H9 (cell line): ENCODE measurements around the gene KDM4C. TPM values are rescaled to one million over a fixed set of nuclear protein-coding genes. Genes with fewer than 3 reads are reported as not detected.
A peak's percentile ranks its signal among the peaks of the same experiment; 100 is the strongest.

Experiments
- DNase-seq: peaks from one replicate; pipeline ENCODE4 v3.0.0-alpha.2; 2017
- H2AFZ ChIP-seq: one replicate; pipeline ENCODE4 v1.6.1; 2013; ENCODE audit warnings: mild to moderate bottlenecking, low read length, control low read depth, moderate library complexity
- H2AK5ac ChIP-seq: 2 replicates; pipeline ENCODE4 v1.6.1; 2013; ENCODE audit warnings: low read length, control low read depth, mixed read lengths; ENCODE audit not compliant: insufficient read length
- H2BK120ac ChIP-seq: one replicate; pipeline ENCODE4 v1.6.1; 2013; ENCODE audit warnings: low read depth, mild to moderate bottlenecking, low read length, control low read depth, inconsistent platforms; ENCODE audit not compliant: poor library complexity, severe bottlenecking
- H2BK12ac ChIP-seq: 2 replicates; pipeline ENCODE4 v1.6.1; 2013; ENCODE audit warnings: low read length, control low read depth, mixed read lengths, low read depth; ENCODE audit not compliant: insufficient read length
- H2BK15ac ChIP-seq: 2 replicates; pipeline ENCODE4 v1.6.1; 2013; ENCODE audit warnings: low read depth, low read length, control low read depth
- H2BK20ac ChIP-seq: one replicate; pipeline ENCODE4 v1.6.1; 2013; ENCODE audit warnings: low read depth, mild to moderate bottlenecking, low read length, control low read depth, inconsistent platforms; ENCODE audit not compliant: poor library complexity, severe bottlenecking
- H2BK5ac ChIP-seq: 2 replicates; pipeline ENCODE4 v1.6.1; 2013; ENCODE audit warnings: low read length, control low read depth, mixed read lengths; ENCODE audit not compliant: insufficient read length
- H3K14ac ChIP-seq: 2 replicates; pipeline ENCODE4 v1.6.1; 2013; ENCODE audit warnings: low read length, control low read depth; ENCODE audit not compliant: insufficient read depth
- H3K18ac ChIP-seq: 2 replicates; pipeline ENCODE4 v1.6.1; 2013; ENCODE audit warnings: low read depth, mild to moderate bottlenecking, mixed read lengths, low read length, control low read depth; ENCODE audit not compliant: insufficient read length
- H3K23ac ChIP-seq: 2 replicates; pipeline ENCODE4 v1.6.1; 2013; ENCODE audit warnings: low read length, control low read depth, mixed read lengths, low read depth; ENCODE audit not compliant: insufficient read length
- H3K23me2 ChIP-seq: 2 replicates; pipeline ENCODE4 v1.6.1; 2013; ENCODE audit warnings: low read depth, mild to moderate bottlenecking, mixed read lengths, low read length, control low read depth; ENCODE audit not compliant: insufficient read length, poor library complexity, severe bottlenecking
- H3K27ac ChIP-seq: 2 replicates; pipeline ENCODE4 v1.5.1; 2013; ENCODE audit warnings: low read length, control low read depth, mixed read lengths, low read depth; ENCODE audit not compliant: insufficient read length
- H3K27me3 ChIP-seq: 2 replicates; pipeline ENCODE4 v1.6.1; 2013; ENCODE audit warnings: low read length, control low read depth, inconsistent platforms; ENCODE audit not compliant: insufficient read depth
- H3K4ac ChIP-seq: 2 replicates; pipeline ENCODE4 v1.6.1; 2013; ENCODE audit warnings: low read depth, mild to moderate bottlenecking, control low read depth, inconsistent platforms, low read length, moderate library complexity
- H3K4me1 ChIP-seq: 2 replicates; pipeline ENCODE4 v1.6.1; 2013; ENCODE audit warnings: low read length, control low read depth, inconsistent platforms; ENCODE audit not compliant: insufficient read depth
- H3K4me2 ChIP-seq: 2 replicates; pipeline ENCODE4 v1.6.1; 2013; ENCODE audit warnings: low read length, control low read depth, mixed read lengths; ENCODE audit not compliant: insufficient read length, insufficient read depth
- H3K56ac ChIP-seq: 2 replicates; pipeline ENCODE4 v1.6.1; 2013; ENCODE audit warnings: low read depth, mild to moderate bottlenecking, mixed read lengths, low read length, control low read depth; ENCODE audit not compliant: insufficient read length
- H3K79me1 ChIP-seq: 2 replicates; pipeline ENCODE4 v1.6.1; 2013; ENCODE audit warnings: low read depth, mild to moderate bottlenecking, moderate library complexity, low read length, control low read depth, inconsistent platforms; ENCODE audit not compliant: insufficient read depth, poor library complexity, severe bottlenecking
- H3K79me2 ChIP-seq: 2 replicates; pipeline ENCODE4 v1.6.1; 2013; ENCODE audit warnings: low read length, control low read depth, inconsistent platforms; ENCODE audit not compliant: insufficient read depth
- H3K9ac ChIP-seq: 2 replicates; pipeline ENCODE4 v1.6.1; 2013; ENCODE audit warnings: low read length, control low read depth, mixed read lengths; ENCODE audit not compliant: insufficient read length; ENCODE audit errors: extremely low read depth
- H3K9me3 ChIP-seq: one replicate; pipeline ENCODE4 v1.6.1; 2013; ENCODE audit warnings: low read depth, low read length, inconsistent platforms; ENCODE audit not compliant: control insufficient read depth
- H3T11ph ChIP-seq: one replicate; pipeline ENCODE4 v1.6.1; 2013; ENCODE audit warnings: mild to moderate bottlenecking, low read length, control low read depth, inconsistent platforms
- H4K20me1 ChIP-seq: one replicate; pipeline ENCODE4 v1.6.1; 2013; ENCODE audit not compliant: control insufficient read depth, insufficient read length, insufficient read depth
- H4K5ac ChIP-seq: 2 replicates; pipeline ENCODE4 v1.6.1; 2013; ENCODE audit warnings: low read depth, mild to moderate bottlenecking, mixed read lengths, low read length, control low read depth; ENCODE audit not compliant: insufficient read length
- H4K8ac ChIP-seq: replicated peaks from 2 replicates; pipeline ENCODE4 v1.6.1; 2013; ENCODE audit warnings: low read length, control low read depth, mixed read lengths, low read depth; ENCODE audit not compliant: insufficient read length
- H4K91ac ChIP-seq: 2 replicates; pipeline ENCODE4 v1.6.1; 2013; ENCODE audit warnings: low read depth, mild to moderate bottlenecking, moderate library complexity, mixed read lengths, low read length, control low read depth; ENCODE audit not compliant: insufficient read length
- H3K27ac Mint-ChIP-seq, 3 experiments: 2 replicates in 2 of 3; 3 replicates in 1 of 3; pipeline ENCODE4 v1.8.0; 2020 to 2021; ENCODE audit warnings: mixed read lengths in 3 of 3, mild to moderate bottlenecking in 1 of 3, moderate library complexity in 1 of 3
- H3K27me3 Mint-ChIP-seq: 2 replicates; pipeline ENCODE4 v1.8.0; 2021; ENCODE audit warnings: low read depth, mild to moderate bottlenecking, moderate library complexity, mixed read lengths
- H3K36me3 Mint-ChIP-seq, 3 experiments: 2 replicates in 2 of 3; 3 replicates in 1 of 3; pipeline ENCODE4 v1.8.0; 2020 to 2021; ENCODE audit warnings: low read depth in 3 of 3, mixed read lengths in 3 of 3; ENCODE audit not compliant: insufficient read depth in 1 of 3
- H3K4me1 Mint-ChIP-seq, 2 experiments: 2 replicates each; pipeline ENCODE4 v1.8.0; 2020; ENCODE audit warnings: mixed read lengths in 2 of 2
- H3K4me3 Mint-ChIP-seq, 2 experiments: 2 replicates in 1 of 2; 3 replicates in 1 of 2; pipeline ENCODE4 v1.8.0; 2020 to 2021; ENCODE audit warnings: mild to moderate bottlenecking in 2 of 2, mixed read lengths in 2 of 2, moderate library complexity in 1 of 2
- H3K9me3 Mint-ChIP-seq, 2 experiments: 2 replicates in 1 of 2; 3 replicates in 1 of 2; pipeline ENCODE4 v1.8.0; 2020; ENCODE audit warnings: mild to moderate bottlenecking in 2 of 2, mixed read lengths in 2 of 2, moderate library complexity in 1 of 2
- WGBS: extraction: QIAGEN DNeasy Blood & Tissue Kit; methylation state at CpG from one replicate; pipeline ENCODE4 v1.1.7; 2013; ENCODE audit warnings: missing lambda C conversion rate, low lambda C conversion rate, mixed read lengths; ENCODE audit not compliant: insufficient read length; ENCODE audit errors: extremely low coverage; 5-methylcytosine and 5-hydroxymethylcytosine counted together
- total RNA-seq: library from RNA; stranded (reverse); gene quantifications from 2 replicates; pipeline ENCODE4 v1.2.1, GENCODE V29; 2021
- TF ChIP-seq, protein P1 (sequence below): fragments of 200-600 bp; sonication (generic); conservative IDR thresholded peaks from 3 replicates; pipeline ENCODE4 v1.8.0; 2021; ENCODE audit warnings: antibody characterized with exemption, mild to moderate bottlenecking

The KDM4C gene
- total RNA-seq, 1 experiment from 2014 or later = 24.0 TPM

DNA sequence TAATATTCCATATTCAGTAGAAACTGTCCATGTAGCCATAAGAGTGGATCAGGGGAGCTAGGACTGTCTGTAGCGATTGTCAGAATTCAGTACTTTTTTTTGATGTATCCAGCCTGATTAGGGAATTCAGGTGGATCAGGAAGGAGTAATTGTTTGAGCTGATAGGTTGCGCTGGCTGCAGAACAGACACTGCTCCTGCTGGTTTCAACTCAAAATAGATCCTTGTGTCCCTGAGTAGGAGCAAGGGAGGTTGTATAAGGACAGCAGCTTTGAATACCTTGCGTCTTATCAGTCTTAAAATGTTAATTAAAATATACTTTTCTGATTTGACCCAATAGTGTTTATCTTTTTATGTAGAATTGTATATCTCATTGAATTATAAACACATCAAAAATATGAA lies 229.6 kb downstream of the KDM4C start:
- no peak overlapping the region for H4K5ac ChIP-seq
- no peak overlapping the region for H3T11ph ChIP-seq
- no peak overlapping the region for H2BK20ac ChIP-seq
- peaks cover 1% of the 10 kb centered on the region for H3K4me1 ChIP-seq
- no peak overlapping the region for H3K56ac ChIP-seq
- Mint-ChIP-seq H3K27me3 (no peaks in the 10 kb centered on the region), H3K27ac (peak overlapping the region in 1 of 3 experiments; percentile 86; a peak in 1 of 7 replicates), H3K4me1 (peaks cover 10 to 12% of the 10 kb centered on the region in 2 experiments), H3K9me3 (no peaks in the 10 kb centered on the region), H3K4me3 (no peak overlapping the region), H3K36me3 (peaks cover 9 to 25% (median 12%) of the 10 kb centered on the region in 3 experiments)
- no peaks in the 10 kb centered on the region for H4K20me1 ChIP-seq
- H3K9me3 ChIP-seq = no peaks in the 10 kb centered on the region
- H2BK12ac ChIP-seq = no peak overlapping the region
- no peak overlapping the region for H3K14ac ChIP-seq
- no peak for DNase-seq
- no peak overlapping the region for H3K18ac ChIP-seq
- H2BK5ac ChIP-seq = no peak overlapping the region
- H4K8ac ChIP-seq = no peak overlapping the region
- H2BK15ac ChIP-seq = no peak overlapping the region
- H2AK5ac ChIP-seq = no peak overlapping the region
- no peaks in the 10 kb centered on the region for H3K79me2 ChIP-seq
- no peak overlapping the region for H3K9ac ChIP-seq
- TF ChIP-seq, protein P1, sequence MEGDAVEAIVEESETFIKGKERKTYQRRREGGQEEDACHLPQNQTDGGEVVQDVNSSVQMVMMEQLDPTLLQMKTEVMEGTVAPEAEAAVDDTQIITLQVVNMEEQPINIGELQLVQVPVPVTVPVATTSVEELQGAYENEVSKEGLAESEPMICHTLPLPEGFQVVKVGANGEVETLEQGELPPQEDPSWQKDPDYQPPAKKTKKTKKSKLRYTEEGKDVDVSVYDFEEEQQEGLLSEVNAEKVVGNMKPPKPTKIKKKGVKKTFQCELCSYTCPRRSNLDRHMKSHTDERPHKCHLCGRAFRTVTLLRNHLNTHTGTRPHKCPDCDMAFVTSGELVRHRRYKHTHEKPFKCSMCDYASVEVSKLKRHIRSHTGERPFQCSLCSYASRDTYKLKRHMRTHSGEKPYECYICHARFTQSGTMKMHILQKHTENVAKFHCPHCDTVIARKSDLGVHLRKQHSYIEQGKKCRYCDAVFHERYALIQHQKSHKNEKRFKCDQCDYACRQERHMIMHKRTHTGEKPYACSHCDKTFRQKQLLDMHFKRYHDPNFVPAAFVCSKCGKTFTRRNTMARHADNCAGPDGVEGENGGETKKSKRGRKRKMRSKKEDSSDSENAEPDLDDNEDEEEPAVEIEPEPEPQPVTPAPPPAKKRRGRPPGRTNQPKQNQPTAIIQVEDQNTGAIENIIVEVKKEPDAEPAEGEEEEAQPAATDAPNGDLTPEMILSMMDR = no peak
- no peak overlapping the region for H3K4ac ChIP-seq
- no peak overlapping the region for H2BK120ac ChIP-seq
- H3K27me3 ChIP-seq = no peaks in the 10 kb centered on the region
- H3K23me2 ChIP-seq = no peaks in the 10 kb centered on the region
- H3K23ac ChIP-seq = no peak overlapping the region
- H3K79me1 ChIP-seq = no peaks in the 10 kb centered on the region
- no CpG with 5 or more reads among the region's 3 CpGs for WGBS
- H2AFZ ChIP-seq = no peak overlapping the region
- H4K91ac ChIP-seq = no peak overlapping the region
- H3K4me2 ChIP-seq = no peak overlapping the region
- H3K27ac ChIP-seq = no peak overlapping the region
